Hematopoietic multipotent progenitor cell treated with erythropoietin and hydrocortisone succinate and interleukin-3 and kit ligand, for 15 days (in vitro differentiated cells): ENCODE measurements around the gene CNTNAP2.
"Not testable (repeated sequence)": the region's sequence is repeated elsewhere in the genome, so short reads cannot be mapped to it uniquely, and the experiment has no call there.

Experiments
- DNase-seq: peaks from one replicate; pipeline ENCODE4 v3.0.0-alpha.2; 2015; ENCODE audit warnings: low spot score

Gene CNTNAP2

GRCh38 chr7:148398844-148399365, 2282.3 kb downstream of the CNTNAP2 start:
- no peak for DNase-seq

GRCh38 chr7:148400101-148400500, 2283.5 kb downstream of the CNTNAP2 start:
- no peak for DNase-seq

GRCh38 chr7:148402159-148402558, 2285.6 kb downstream of the CNTNAP2 start:
- DNase-seq: no peak

- no peak for DNase-seq
Observed at GRCh38 chr7:148403466-148403993, 2286.9 kb downstream of the CNTNAP2 start.

GRCh38 chr7:148408307-148408706, 2291.7 kb downstream of the CNTNAP2 start:
- no peak for DNase-seq

GRCh38 chr7:148410905-148411304, 2294.3 kb downstream of the CNTNAP2 start:
- DNase-seq: no peak

GRCh38 chr7:148412691-148413090, 2296.1 kb downstream of the CNTNAP2 start:
- no peak for DNase-seq

GRCh38 chr7:148419856-148420832, 2303.5 kb downstream of the CNTNAP2 start:
- no peak for DNase-seq

GRCh38 chr7:148422030-148422429, 2305.4 kb downstream of the CNTNAP2 start:
- DNase-seq: no peak

- DNase-seq: not testable (repeated sequence)
Observed at GRCh38 chr7:148426393-148426792, 2309.8 kb downstream of the CNTNAP2 start.

GRCh38 chr7:148430690-148431089, 2314.1 kb downstream of the CNTNAP2 start:
- DNase-seq: not testable (repeated sequence)

- no peak for DNase-seq
Observed at GRCh38 chr7:148433521-148434180, 2317.1 kb downstream of the CNTNAP2 start.

GRCh38 chr7:148434181-148434757, 2317.7 kb downstream of the CNTNAP2 start:
- DNase-seq: no peak

- no peak for DNase-seq
Observed at GRCh38 chr7:148434887-148435286, 2318.3 kb downstream of the CNTNAP2 start.

- DNase-seq: no peak
Observed at GRCh38 chr7:148435715-148436114, 2319.1 kb downstream of the CNTNAP2 start.

GRCh38 chr7:148436135-148436534, 2319.5 kb downstream of the CNTNAP2 start:
- DNase-seq: no peak

- no peak for DNase-seq
Observed at GRCh38 chr7:148436571-148436970, 2320.0 kb downstream of the CNTNAP2 start.

GRCh38 chr7:148437043-148437442, 2320.4 kb downstream of the CNTNAP2 start:
- no peak for DNase-seq

GRCh38 chr7:148442141-148442655, 2325.6 kb downstream of the CNTNAP2 start:
- DNase-seq: no peak

- no peak for DNase-seq
Observed at GRCh38 chr7:148442933-148443332, 2326.3 kb downstream of the CNTNAP2 start.

- DNase-seq: no peak
Observed at GRCh38 chr7:148445260-148446044, 2328.9 kb downstream of the CNTNAP2 start.
